Mammary epithelial cell (primary cell): ENCODE data around the gene TJP1.

Experiments used
- CTCF ChIP-seq, 2 donors: IDR thresholded peaks in 1 of 2; conservative IDR thresholded peaks in 1 of 2; 2 replicates each; pipeline ENCODE4 v1.5.1; 2011 to 2012; ENCODE audit warnings: inconsistent platforms in 2 of 2, low read length in 2 of 2, mild to moderate bottlenecking in 2 of 2, control low read depth in 1 of 2, low read depth in 1 of 2; ENCODE audit not compliant: insufficient read depth in 1 of 2; ENCODE audit errors: extremely low read depth in 1 of 2
- EZH2 ChIP-seq: IDR thresholded peaks from 2 replicates; pipeline ENCODE4 v1.6.1; 2012; ENCODE audit warnings: low read length, inconsistent platforms, borderline replicate concordance

DNA sequence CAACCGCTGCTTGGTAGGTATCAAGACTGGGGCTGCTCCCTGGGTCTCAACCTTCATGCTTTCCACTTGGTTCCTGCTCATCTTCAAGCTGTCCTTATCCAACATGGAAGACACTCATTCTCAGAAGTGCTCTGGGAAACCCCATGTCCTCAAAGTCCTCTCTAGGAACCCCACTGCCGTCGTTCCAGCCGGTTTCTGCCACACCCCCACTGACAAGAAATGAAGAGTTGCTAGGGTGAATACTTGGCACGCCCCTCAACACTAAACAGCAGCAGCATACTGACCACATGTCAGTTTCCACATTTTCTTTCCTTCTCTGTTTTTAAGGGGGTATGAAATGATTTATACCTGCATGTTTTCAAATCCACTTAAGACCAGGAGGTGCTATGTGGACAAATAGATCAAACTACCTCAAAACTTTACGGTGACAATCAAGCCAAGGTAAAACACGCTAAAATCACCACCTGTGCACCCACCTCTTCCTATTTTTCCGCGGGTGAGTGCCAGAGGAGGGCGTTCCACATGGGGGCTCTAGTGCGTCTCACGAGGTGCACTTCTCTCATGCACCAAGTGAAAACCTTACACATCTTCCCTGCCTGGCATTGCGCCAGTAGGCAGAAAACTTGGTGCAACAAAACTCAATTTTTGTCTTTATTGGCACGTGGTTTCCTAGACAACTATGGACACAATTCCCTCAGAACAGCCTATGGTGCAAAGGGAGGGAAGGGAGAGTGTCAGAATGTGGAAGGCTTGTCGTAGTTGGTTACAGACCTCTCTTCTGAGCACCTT lies 125.1 kb downstream of the TJP1 start:
- TF ChIP-seq EZH2 = no peak
- TF ChIP-seq CTCF (conservative IDR thresholded peaks at IDR 0.05 in 1 of 2, IDR thresholded peaks at IDR 0.05 in 1 of 2; ENCODE audit: extremely low read depth in 1 of 2, insufficient read depth in 1 of 2, low read depth in 1 of 2, low read length in 2 of 2) = no peak
